Fibroblast of villous mesenchyme (primary cell): Measurements from ENCODE around the gene C8A. TPM values are rescaled to one million over a fixed set of nuclear protein-coding genes. Genes with fewer than 3 reads are reported as not detected.

ENCODE experiments used
- DNase-seq: peaks from one replicate; pipeline ENCODE4 v3.0.0-alpha.2; 2010; ENCODE audit warnings: low read depth
- H3K4me3 ChIP-seq: 2 replicates; pipeline ENCODE4 v1.5.1; 2011; ENCODE audit warnings: low read depth, mild to moderate bottlenecking, low read length
- total RNA-seq: library from RNA; depleted of rRNA; stranded (reverse); fragments of >200 nt; gene quantifications from 2 replicates; pipeline ENCODE4 v1.2.3, GENCODE V29; 2012
- TF ChIP-seq, protein P1 (sequence below): IDR thresholded peaks from 2 replicates; pipeline ENCODE4 v1.5.1; 2012; ENCODE audit warnings: low read depth, mild to moderate bottlenecking, low read length; ENCODE audit not compliant: insufficient read depth

The C8A gene
- total RNA-seq, 1 donor, result not detected

DNA sequence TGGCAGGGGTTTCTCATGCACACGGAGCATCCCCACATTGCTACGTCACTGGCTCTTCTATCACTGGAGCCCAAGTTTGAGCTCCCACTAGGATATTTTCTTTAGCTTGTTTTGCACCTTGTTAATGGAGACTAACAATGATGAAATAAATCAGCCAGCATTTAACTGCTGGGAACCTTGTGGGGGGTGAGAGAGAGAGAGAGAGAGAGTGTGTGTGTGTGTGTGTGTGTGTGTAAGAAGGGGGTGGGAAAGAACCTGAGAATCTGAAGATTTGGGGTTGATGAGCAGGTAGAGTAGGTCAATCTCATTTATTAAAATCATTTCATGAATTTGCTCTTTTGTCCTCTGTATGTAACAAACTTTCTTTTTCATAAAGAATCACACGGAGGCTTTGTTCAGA, 110.6 kb downstream of the C8A start:
- H3K4me3 ChIP-seq, result no peak overlapping the region
- TF ChIP-seq, protein P1, sequence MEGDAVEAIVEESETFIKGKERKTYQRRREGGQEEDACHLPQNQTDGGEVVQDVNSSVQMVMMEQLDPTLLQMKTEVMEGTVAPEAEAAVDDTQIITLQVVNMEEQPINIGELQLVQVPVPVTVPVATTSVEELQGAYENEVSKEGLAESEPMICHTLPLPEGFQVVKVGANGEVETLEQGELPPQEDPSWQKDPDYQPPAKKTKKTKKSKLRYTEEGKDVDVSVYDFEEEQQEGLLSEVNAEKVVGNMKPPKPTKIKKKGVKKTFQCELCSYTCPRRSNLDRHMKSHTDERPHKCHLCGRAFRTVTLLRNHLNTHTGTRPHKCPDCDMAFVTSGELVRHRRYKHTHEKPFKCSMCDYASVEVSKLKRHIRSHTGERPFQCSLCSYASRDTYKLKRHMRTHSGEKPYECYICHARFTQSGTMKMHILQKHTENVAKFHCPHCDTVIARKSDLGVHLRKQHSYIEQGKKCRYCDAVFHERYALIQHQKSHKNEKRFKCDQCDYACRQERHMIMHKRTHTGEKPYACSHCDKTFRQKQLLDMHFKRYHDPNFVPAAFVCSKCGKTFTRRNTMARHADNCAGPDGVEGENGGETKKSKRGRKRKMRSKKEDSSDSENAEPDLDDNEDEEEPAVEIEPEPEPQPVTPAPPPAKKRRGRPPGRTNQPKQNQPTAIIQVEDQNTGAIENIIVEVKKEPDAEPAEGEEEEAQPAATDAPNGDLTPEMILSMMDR, result no peak
- DNase-seq, result no peak

DNA sequence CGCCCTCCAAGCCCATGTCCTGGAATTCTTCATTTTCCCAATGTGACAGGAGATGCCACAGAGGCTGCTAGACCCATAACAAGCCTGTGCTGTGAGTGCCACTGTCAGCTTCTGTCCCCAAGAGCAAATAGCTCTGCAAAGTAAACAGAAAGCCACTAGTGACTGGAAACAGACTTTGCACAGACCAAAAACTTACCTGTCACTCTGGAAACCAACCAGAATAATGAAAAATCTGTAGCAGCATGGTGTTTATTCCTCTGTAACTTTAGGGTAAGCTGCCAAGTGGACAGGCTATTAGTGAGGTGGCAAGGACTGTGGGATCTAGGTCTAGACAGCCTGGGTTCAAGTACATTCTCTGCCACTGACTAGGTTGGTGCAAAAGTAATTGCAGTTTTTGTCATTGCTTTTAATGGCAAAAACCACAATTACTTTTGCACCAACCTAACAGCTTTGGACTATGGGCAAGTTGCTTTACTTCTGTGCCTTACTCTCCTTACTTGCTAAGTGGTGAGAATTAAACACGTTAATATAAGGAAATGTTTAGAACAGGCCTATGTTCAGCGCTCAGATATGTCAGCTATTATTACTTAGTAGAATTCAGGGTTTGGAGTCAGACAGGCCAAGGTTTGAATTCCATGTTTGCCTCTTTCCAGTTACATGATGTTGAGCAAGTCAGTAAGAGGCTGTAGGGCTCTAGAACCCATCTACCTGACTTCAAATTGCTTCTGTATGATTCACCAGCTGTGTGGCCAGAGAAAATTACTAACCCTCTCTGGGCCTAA, 111.5 kb downstream of the C8A start, which contains the start of gene C8B:
C8B (minus strand) TSS at position 100 of the 782 bp plus-strand sequence; CDS start at position 33, 67 bp downstream.
- H3K4me3 ChIP-seq, result no peak within 1 kb of the TSS
- DNase-seq, result no peak
- TF ChIP-seq, protein P1, result no peak

DNA sequence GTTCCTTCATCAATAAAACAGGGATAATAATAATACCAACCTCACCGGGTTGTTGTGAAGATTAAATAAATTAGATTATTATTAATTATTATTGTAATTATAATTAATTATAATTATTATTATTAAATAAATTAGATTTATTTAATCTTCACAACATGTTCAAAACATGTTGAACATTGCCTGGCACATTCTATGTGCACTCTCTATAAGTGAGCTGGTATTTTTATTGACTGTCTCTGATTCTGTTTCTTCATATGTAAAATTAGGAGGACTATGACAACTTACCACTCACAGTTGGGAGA, 112.1 kb downstream of the C8A start:
- TF ChIP-seq, protein P1, result no peak
- DNase-seq, result no peak
- no peak overlapping the region for H3K4me3 ChIP-seq

DNA sequence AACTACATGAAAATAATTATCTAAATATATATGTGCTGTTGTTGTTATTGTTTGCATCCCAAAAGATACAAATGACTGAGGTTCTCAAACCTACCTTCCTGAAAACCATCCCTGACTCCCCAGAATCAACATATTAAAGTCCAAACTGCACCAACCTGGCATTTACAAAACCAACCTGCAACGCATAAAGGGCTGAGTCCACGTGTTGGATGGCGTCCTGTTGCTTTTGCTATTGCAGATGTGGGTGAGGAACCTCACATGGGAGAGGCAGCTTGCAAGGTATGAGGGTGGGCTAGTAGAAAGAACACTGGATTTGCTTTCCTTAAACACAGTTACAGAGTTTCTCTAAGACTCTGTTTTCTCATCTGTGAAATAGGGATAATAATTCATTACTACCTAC, 112.8 kb downstream of the C8A start:
- TF ChIP-seq, protein P1, result no peak
- no peak for DNase-seq
- no peak overlapping the region for H3K4me3 ChIP-seq

Other genes starting within 250 kb of the C8A start
- 0.32 and 1.3 TPM in 2 replicates for gene PRKAA2, start 209.5 kb upstream of the C8A start, total RNA-seq
- gene FYB2, start 35.4 kb upstream of the C8A start, total RNA-seq, result not detected in 2 replicates
- gene C8B, start 111.2 kb downstream of the C8A start, total RNA-seq, result not detected in 2 replicates